Stimulated activated CD8-positive, alpha-beta memory T cell treated with anti-CD3 and anti-CD28 coated beads, Interleukin-2, amount 100 ng/mL, for 1 hour (primary cell): Measurements from ENCODE around the gene TACC2.
A peak's percentile ranks its signal among the peaks of the same experiment; 100 is the strongest.

Experiments
- DNase-seq, 2 donors: peaks; one replicate each; pipeline ENCODE4 v3.0.0-alpha.2; 2020; ENCODE audit warnings: low read depth in 2 of 2

Gene TACC2

GRCh38 chr10:122293961-122294380 lies 305.0 kb downstream of the TACC2 start:
- DNase-seq, result no peak

GRCh38 chr10:122294511-122295450 lies 305.8 kb downstream of the TACC2 start:
- DNase-seq, result no peak

GRCh38 chr10:122295451-122295809 lies 306.5 kb downstream of the TACC2 start:
- DNase-seq, result no peak

- DNase-seq, result no peak
Observed at GRCh38 chr10:122296363-122297120, 307.6 kb downstream of the TACC2 start.

- no peak for DNase-seq
Observed at GRCh38 chr10:122297583-122297982, 308.6 kb downstream of the TACC2 start.

- DNase-seq, result no peak
Observed at GRCh38 chr10:122298206-122298597, 309.2 kb downstream of the TACC2 start.

GRCh38 chr10:122298598-122299301 lies 309.8 kb downstream of the TACC2 start:
- DNase-seq, result peak; percentile 30 to 34

GRCh38 chr10:122299423-122300075 lies 310.6 kb downstream of the TACC2 start:
- no peak for DNase-seq

GRCh38 chr10:122301055-122301810 lies 312.3 kb downstream of the TACC2 start:
- no peak for DNase-seq

GRCh38 chr10:122301811-122302115 lies 312.8 kb downstream of the TACC2 start:
- no peak for DNase-seq

GRCh38 chr10:122302315-122302714 lies 313.4 kb downstream of the TACC2 start:
- DNase-seq, result no peak

GRCh38 chr10:122303271-122304053 lies 314.5 kb downstream of the TACC2 start:
- no peak for DNase-seq
